Stimulated activated CD4-positive, alpha-beta T cell treated with anti-CD3 and anti-CD28 coated beads, Interleukin-1b, Interleukin-23, amount 100 ng/mL, for 24 hours (primary cell): ENCODE results near the gene CLIC3.
A peak's percentile ranks its signal among the peaks of the same experiment; 100 is the strongest.

Source experiments
- DNase-seq, 4 experiments: peaks; one replicate each; pipeline ENCODE4 v3.0.0-alpha.2; 2020; ENCODE audit warnings: low read depth in 4 of 4, low spot score in 1 of 4

Gene CLIC3

DNA sequence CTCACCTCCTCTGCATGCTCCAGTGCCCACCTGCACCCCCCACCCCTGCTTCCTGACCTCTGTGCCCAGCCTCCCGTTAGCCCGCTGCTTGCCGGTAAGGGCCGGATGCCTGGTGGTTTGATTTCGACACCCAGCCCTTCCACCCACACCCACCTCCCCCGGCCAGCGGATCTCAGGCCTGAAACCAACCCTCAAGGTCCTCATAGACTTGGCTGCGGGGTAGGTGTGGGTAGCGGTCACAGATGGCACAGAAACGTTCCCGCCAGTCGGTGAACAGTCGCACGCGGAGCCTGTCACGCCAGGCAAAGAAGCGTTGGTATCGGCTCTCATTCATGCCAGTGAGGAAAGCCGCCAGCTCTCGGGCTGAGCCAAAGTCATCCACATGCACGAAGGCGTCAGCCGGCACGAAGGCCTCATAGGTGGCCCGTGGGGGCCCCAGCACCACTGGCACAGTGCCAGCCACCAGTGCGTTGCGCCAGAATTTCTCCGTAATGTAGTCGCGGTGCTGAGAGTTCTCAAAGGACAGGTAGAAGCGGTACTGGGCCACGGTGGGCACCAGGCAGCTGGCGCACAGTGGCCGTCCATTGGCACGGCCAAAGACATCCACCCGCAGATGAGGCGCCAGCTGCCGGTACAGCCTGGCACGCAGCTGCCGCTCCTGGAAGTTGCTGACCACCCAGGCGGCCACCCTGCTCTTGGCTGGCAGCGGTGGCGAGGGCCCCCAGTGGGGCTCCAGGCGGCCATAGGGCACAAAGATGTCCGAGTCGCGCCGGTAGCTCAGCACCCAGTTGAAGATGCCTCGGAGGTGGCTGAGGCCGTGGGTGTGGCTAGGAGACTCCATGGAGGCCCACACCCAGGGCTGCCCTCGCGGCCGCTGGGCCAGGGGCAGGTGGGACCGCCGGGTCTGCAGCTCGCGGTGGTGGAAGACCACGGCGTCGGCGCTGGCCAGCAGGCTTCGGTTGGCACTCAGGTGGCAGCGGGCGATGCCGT, 34.5 kb upstream of the CLIC3 start:
- DNase-seq, result peak in 1 of 4 experiments; percentile 33

DNA sequence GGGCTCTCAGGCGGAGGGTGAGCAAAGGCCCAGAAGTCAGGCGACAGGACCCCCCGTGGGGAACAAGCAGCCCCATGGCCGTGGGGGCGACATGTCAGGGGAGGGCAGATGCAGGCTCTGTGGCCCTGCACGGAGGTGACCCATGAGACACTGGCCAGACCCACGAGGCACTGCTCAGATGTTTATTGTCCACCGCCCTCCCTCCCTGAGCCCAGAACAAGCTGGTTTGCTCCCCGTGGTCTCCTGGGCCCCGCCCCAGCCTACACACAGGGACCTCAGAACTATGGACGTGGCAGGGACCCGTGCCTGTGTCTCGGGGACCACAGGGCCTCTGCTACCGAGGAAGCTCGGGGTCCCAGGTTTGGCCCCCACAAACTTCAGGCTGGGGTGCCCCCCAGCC, 33.6 kb upstream of the CLIC3 start:
- no peak for DNase-seq

DNA sequence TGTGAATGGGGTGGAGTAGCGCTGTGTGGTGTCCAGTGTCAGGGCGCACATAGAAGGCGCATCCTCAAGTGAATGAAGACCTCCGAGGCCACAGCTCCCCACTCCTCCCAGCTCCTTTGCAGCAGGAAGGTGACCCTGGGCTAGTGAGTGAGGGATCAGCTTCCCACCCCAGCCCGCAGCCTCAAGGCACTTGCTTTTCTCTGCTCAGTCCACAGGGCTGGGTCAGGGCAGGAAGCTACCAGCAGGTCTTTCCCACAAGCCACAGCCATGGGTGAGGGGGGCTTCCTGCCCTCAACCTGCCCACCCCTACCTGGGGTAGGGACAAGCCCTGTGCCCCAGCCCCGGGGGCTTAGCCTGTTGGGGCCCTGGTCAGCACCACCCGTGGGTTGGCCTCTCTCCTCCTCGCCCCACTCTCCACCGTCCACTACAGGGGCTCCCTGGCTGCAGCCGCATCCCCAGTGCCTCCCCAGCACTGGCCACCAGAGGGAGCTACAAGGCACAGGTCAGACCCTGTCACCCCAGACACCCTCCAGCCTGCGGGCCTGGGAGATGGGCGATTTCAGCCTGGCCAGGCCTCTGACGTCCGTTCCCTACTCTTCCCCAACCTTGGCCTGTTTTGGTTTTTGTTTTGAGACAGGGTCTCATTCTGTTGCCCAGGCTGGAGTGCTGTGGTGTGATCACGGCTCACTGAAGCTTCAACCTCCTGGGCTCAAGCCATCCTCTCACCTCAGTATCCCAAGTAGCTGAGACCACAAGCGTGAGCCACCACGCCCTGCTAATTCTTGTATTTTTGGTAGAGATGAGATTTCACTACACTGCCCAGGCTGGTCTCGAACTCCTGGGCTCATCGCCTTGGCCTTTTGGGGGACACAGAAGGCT, 32.9 kb upstream of the CLIC3 start:
- peak; percentile 55 to 68 (median 62) for DNase-seq

- DNase-seq, result peak in 2 of 4 experiments; percentile 44 to 54
Measured at GRCh38 chr9:137028263-137029057, 32.1 kb upstream of the CLIC3 start.

DNA sequence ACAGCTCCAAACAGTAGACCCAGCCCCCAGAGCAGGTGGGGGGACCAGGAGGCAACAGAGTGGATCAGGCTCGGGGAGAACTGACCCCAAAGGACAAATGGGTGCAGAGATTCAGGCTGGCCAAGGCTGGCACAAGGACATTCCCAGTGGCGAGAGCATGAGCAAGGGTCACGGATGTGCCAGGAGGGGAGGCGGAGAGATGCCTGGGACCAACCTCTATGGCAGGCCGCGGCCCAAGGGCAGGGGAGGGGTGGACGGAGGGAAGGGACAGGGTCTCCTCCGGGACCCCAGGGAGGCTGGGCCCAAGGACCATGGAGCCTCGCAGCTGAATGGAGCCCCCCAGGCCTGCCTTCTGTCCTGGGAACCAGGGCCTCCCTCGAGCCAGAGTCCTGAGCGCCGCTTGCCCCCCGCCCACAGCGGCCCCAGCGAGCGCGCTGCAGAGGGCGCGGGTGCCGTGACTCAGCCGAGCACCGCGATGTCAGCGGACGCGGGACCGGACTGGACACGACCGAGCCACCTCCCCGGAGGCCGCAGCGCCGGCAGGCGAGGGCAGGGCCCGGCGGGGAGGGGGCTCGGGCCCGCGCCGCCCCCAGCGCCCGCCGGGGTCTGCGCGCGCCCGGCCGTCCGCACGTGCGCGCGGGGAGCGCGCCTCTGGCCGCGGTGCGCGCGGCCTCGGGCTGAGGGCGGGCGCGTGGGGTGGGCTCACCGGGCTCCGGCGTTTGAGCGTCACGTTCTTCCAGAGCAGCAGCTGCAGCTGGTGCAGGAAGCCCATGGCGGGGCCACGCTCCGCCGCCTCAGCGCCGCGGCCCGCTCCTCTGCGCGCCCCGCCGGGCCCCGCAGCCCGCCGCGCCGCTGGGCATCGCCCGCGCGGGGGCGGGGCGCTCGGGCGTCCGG, 31.2 kb upstream of the CLIC3 start, which contains the start of gene ABCA2:
Gene ABCA2, minus strand, starts transcription at position 869 of the 894 bp plus-strand sequence. Its CDS starts 97 bp downstream, at position 772.
- DNase-seq, result no peak

DNA sequence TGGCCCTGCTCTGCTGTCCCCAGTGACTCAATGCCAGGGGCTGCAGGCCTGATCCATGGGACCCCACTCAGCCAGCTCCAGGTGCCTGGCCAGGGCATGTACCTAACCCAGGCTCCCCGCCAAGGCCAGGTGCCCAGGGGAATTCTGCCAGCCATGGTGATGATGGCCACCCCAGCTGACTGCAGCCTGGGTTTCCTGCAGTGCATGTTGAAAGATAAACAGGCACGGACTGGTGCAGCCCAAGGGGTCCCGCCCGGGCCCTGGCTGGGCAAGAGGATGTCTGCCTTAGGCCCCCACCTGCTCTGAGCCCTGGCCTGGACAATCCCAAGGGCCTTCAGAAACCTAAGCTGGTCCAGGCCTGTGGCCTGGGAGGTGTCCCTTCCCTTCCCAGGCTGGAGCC, 30.5 kb upstream of the CLIC3 start:
- no peak for DNase-seq

- DNase-seq, result no peak
Measured at GRCh38 chr9:137026384-137026783, 30.0 kb upstream of the CLIC3 start.

DNA sequence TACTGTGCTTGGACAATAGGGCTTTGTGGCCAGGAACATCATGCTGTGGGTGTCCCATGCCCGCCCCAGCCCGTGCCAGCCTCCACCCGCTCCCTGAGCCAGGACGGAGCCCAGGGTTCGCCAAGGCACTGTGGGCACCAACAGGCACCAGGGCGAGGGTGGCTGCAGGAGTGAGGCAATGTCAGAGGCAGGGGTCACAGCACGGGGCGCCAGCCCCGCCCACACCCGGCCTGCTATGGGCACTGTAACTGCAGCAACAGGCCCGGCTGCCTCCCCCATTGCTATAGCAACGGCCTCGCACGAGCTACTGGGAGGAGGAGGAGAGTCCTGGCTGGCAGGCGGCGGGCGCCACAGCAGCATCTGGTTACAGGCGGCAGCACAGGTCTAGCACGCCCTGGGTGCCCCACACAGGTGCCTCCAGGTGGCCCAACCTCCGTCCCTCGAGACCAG, 29.2 kb upstream of the CLIC3 start:
- no peak for DNase-seq

- DNase-seq, result no peak
Measured at GRCh38 chr9:137023583-137023991, 27.2 kb upstream of the CLIC3 start.

DNA sequence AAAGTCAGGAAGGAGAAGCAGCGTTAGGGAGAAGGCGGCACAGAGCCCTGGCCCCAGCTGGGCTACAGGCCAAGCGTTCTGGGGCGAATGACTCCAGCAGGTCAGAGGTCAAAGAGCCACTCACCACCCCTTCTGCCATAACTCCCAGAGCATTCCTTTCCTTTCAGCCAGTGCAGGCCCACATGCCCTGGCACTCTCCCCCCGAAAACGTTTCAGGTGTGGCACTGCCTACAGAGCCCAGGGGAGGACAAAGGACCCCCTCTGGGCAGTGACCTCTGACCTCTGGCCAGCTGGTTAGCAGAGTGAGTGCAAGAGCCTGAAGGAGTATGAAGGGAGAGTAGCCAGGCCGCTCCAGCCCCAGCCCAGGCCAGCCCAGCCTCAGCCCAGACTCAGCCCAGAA, 26.8 kb upstream of the CLIC3 start:
- DNase-seq, result no peak

- no peak for DNase-seq
Measured at GRCh38 chr9:137022662-137023008, 26.3 kb upstream of the CLIC3 start.

DNA sequence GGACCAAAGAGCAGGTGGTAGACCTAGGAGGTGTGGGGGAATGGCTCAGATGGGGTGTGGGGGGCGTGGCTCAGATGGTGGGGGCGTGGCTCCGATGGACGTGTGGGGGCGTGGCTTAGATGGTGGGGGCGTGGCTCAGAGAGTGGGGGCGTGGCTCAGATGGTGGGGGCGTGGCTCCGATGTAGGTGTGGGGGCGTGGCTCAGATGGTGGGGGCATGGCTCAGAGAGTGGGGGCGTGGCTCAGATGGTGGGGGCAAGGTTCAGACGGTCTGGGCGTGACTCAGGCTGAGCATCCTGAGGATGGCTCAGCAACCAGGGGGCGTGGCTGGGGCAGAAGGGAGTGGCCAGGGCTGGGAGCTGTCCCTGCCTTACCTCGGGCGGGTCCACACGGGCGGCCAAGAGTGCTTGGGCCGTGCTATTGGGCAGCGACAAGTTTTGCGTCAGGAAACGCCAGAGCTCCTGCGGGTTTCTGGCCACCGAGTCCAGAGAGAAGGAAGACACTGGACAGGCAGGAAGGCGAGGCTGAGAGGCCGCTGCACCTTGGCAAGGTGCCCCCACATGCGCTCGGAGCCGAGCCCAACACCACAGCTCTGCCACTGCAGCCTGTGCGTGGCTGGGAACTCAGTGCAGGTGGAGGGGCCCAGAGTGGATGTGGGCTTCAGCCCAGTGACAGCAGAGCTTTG, 25.8 kb upstream of the CLIC3 start:
- DNase-seq, result peak; percentile 49 to 81 (median 58)

- DNase-seq, result no peak
Measured at GRCh38 chr9:137021568-137021978, 25.2 kb upstream of the CLIC3 start.

DNA sequence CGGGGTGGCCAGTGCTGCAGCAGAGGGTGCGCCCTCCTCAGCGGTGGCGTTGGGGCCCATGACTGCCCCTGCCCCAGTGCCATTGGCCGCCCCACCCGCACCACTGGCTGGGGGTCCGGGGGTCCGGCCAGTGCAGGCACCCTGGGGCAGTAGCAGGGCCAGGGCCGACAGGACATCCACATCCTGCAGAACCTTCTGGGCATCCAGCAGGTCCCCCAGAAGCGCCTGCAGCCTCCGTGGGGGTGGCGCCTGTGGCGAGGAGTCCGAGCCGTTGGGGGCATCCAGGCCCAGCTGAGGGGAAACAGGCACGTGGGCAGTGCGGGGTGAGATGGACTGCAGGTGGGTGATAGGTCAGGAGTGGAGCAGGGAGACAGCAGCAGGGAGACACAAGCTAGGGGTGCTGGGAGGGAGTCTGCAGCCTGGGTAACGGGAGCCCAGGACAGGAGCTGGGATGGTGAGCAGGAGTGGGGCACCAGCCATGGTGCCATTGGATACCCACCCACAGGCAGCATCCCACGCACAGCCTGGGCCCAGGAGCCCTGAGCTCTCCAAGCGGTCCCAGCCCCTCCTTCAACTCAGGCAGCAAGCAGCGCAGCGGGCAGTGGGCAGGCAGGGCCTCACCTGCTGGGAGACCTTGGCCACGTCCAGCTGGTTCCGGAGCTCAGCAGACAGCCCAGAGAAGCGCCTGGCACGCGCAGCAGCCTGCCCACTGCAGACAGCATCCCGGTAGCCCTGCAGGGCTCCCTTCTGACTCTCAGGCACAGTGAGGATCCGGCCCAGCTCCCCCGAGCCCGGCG, 24.6 kb upstream of the CLIC3 start:
- DNase-seq, result no peak

- no peak for DNase-seq
Measured at GRCh38 chr9:137019891-137020683, 23.7 kb upstream of the CLIC3 start.

DNA sequence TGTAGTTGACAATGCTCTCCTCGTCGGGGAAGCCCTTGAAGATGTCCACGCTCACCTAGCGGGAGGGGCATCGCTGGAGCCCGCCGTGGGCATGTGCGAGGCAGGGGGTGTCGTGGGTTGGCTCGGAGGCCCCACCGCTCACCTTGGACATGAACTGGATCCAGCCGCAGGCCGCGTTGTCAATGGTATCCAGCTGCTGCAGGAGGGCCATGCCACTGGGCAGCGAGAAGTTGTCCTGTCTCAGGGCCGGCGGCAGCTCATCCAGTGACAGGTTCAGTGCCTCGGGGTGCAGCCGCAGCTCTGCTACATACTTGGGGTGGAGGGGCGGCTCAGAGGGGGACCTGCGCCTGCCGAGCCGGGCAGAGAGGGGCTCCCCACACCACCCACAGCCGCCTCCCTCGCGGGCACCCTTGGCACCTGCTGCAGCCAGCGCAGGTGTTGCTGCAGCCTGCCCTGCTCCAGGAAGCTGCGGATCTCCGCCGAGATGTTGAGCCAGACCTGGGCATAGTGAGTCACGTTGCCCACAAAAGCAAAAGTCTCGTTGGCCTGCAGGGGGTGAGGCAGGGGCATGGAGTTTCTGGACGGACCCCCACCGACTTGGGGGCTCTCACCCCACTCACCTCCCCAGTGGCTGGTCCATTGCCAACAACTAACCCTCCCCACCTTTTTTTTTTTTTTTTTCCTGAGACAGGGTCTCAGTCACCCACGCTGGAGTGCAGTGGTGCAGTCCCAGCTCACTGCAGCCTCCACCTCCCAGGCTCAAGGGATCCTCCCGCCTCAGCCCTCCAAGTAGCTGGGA, 22.6 kb upstream of the CLIC3 start:
- DNase-seq, result no peak
